MCF 10A (cell line): Measurements from ENCODE around the gene SPEF2. TPM values are rescaled to one million over a fixed set of nuclear protein-coding genes. Genes with fewer than 3 reads are reported as not detected.

ENCODE experiments used
- BruUV-seq: library from RNA; stranded (reverse); fragments of 400-500 nt; replicated peaks from 2 replicates; lab custom pipeline; 2021; lab: Mats Ljungman, UMichigan
- CTCF ChIA-PET: fragments of 300-600 bp; sonication (Branson Sonifier 250); formaldehyde crosslinking; extraction: SDS; loops from one replicate; lab custom pipeline; 2021; ENCODE audit warnings: antibody characterized with exemption, inconsistent platforms; lab: Yijun Ruan, JAX
- POLR2A ChIA-PET: fragments of 300-600, 350-650 bp; sonication (Branson Sonifier 250); formaldehyde crosslinking; extraction: SDS; loops from one replicate; lab custom pipeline; 2020; ENCODE audit warnings: antibody characterized with exemption, inconsistent platforms; lab: Yijun Ruan, JAX
- DNase-seq: peaks from one replicate; pipeline ENCODE4 v3.0.0-alpha.2; 2018; ENCODE audit not compliant: unreplicated experiment
- H3K27ac Mint-ChIP-seq: one replicate; pipeline ENCODE4 v1.8.0; 2022; ENCODE audit warnings: mild to moderate bottlenecking, low read depth, mixed read lengths; ENCODE audit not compliant: unreplicated experiment
- H3K27me3 Mint-ChIP-seq: one replicate; pipeline ENCODE4 v1.8.0; 2022; ENCODE audit warnings: mixed read lengths; ENCODE audit not compliant: insufficient read depth, unreplicated experiment
- H3K36me3 Mint-ChIP-seq: one replicate; pipeline ENCODE4 v1.8.0; 2022; ENCODE audit warnings: mild to moderate bottlenecking, moderate library complexity, mixed read lengths; ENCODE audit not compliant: insufficient read depth, unreplicated experiment
- H3K4me1 Mint-ChIP-seq: one replicate; pipeline ENCODE4 v1.8.0; 2022; ENCODE audit warnings: mixed read lengths; ENCODE audit not compliant: insufficient read depth, unreplicated experiment
- H3K4me3 Mint-ChIP-seq: one replicate; pipeline ENCODE4 v1.8.0; 2022; ENCODE audit warnings: mild to moderate bottlenecking, moderate library complexity, mixed read lengths; ENCODE audit not compliant: unreplicated experiment
- H3K9me3 Mint-ChIP-seq: one replicate; pipeline ENCODE4 v1.8.0; 2022; ENCODE audit warnings: mixed read lengths; ENCODE audit not compliant: unreplicated experiment
- intact Hi-C: fragments of 100-400 bp; cut with micrococcal nuclease; formaldehyde crosslinking; loops from 2 replicates; pipeline ENCODE4 v1.14.1; 2022
- total RNA-seq: library from RNA; stranded (reverse); gene quantifications from 2 replicates; pipeline ENCODE4 v1.2.3, GENCODE V29; 2022
- TF ChIP-seq, protein P1 (sequence below): fragments of 200-600 bp; IDR thresholded peaks from one replicate; pipeline ENCODE4 v1.8.0; 2022; ENCODE audit warnings: antibody characterized with exemption, mild to moderate bottlenecking; ENCODE audit not compliant: unreplicated experiment

Gene SPEF2
- total RNA-seq, 1 experiment from 2014 or later: 5.3 TPM

DNA sequence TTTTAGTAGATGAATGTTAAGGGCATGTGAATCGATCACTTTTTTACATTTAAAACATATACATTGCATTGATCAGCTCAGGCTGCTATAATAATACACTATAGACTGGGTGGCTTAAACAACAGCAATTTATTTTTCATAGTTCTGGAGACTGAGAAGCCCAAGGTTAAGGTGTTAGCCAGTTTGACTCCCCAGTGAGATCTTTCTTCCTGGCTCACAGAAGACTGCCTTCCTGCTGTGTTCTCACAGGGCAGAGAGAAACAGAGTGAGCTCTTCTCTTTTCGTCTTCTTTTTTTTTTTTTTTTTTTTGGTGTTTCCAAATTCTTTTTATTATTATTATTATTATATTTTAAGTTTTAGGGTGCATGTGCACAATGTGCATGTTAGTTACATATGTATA lies 56.4 kb downstream of the SPEF2 start:
- intact Hi-C loops: no loop called here
- Mint-ChIP-seq H3K4me3 (no peak overlapping the region), H3K27ac (no peak overlapping the region), H3K4me1 (no peaks in the 10 kb centered on the region), H3K36me3 (no peaks in the 10 kb centered on the region), H3K9me3 (no peaks in the 10 kb centered on the region), H3K27me3 (no peaks in the 10 kb centered on the region)
- POLR2A ChIA-PET: no interaction called here
- no peak for DNase-seq
- TF ChIP-seq, protein P1, sequence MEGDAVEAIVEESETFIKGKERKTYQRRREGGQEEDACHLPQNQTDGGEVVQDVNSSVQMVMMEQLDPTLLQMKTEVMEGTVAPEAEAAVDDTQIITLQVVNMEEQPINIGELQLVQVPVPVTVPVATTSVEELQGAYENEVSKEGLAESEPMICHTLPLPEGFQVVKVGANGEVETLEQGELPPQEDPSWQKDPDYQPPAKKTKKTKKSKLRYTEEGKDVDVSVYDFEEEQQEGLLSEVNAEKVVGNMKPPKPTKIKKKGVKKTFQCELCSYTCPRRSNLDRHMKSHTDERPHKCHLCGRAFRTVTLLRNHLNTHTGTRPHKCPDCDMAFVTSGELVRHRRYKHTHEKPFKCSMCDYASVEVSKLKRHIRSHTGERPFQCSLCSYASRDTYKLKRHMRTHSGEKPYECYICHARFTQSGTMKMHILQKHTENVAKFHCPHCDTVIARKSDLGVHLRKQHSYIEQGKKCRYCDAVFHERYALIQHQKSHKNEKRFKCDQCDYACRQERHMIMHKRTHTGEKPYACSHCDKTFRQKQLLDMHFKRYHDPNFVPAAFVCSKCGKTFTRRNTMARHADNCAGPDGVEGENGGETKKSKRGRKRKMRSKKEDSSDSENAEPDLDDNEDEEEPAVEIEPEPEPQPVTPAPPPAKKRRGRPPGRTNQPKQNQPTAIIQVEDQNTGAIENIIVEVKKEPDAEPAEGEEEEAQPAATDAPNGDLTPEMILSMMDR: no peak
- no TSS peak for BruUV-seq
- CTCF ChIA-PET: interaction anchor here (0.6 kb wide), 1 partner anchor 61 kb away, joined by 3 read pairs; no protein-coding TSS in a partner anchor

DNA sequence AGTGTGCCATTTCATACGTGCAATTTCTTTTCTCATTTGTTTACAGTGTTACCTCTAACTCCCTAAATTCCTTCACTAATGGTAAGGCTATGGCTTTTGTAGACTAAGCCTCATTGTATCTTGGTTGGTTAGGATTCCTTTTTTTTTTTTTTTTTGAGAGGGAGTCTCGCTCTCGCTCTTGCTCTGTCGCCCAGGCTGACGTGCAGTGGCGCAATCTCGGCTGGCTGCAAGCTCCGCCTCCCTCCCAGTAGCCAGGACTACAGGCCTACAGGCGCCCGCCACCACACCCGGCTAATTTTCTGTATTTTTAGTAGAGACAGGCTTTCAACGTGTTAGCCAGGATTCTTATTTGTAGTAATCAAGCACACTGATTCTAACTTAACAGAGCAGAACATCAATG lies 57.7 kb downstream of the SPEF2 start:
- ChIA-PET POLR2A (no interaction called here), CTCF (interaction anchor here (1.0 kb wide), 1 partner anchor 251 kb away, joined by 3 read pairs; no protein-coding TSS in a partner anchor)
- TF ChIP-seq, protein P1: no peak
- Mint-ChIP-seq H3K27me3 (no peaks in the 10 kb centered on the region), H3K4me3 (no peak overlapping the region), H3K27ac (no peak overlapping the region), H3K36me3 (no peaks in the 10 kb centered on the region), H3K9me3 (no peaks in the 10 kb centered on the region), H3K4me1 (no peaks in the 10 kb centered on the region)
- DNase-seq: no peak
- intact Hi-C loops: no loop called here
- BruUV-seq: no TSS peak

DNA sequence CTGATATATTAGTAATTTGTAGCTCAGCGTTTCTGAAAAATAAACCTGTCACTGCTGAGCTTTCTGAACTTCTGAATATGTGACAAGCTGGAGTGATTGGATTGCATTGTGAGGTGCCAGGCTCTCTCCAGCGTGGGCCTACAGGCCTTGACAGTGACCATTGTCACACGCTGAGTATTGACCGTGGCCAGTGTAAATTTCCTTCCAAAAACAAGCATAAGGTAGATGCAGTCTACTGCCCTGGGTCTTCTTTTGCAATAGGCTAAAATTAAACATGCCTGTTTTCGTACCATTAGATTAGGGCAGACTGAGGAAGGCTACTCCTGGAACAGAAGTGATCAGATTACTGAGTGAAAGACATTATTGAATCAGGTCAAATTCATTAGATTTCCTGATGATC lies 60.2 kb downstream of the SPEF2 start:
- intact Hi-C loops: no loop called here
- Mint-ChIP-seq H3K4me1 (no peaks in the 10 kb centered on the region), H3K36me3 (no peaks in the 10 kb centered on the region), H3K27ac (no peak overlapping the region), H3K27me3 (no peaks in the 10 kb centered on the region), H3K4me3 (no peak overlapping the region), H3K9me3 (no peaks in the 10 kb centered on the region)
- ChIA-PET CTCF (interaction anchor here (0.6 kb wide), 1 partner anchor 145 kb away, joined by 3 read pairs; no protein-coding TSS in a partner anchor), POLR2A (no interaction called here)
- DNase-seq: no peak
- TF ChIP-seq, protein P1: no peak
- no TSS peak for BruUV-seq

DNA sequence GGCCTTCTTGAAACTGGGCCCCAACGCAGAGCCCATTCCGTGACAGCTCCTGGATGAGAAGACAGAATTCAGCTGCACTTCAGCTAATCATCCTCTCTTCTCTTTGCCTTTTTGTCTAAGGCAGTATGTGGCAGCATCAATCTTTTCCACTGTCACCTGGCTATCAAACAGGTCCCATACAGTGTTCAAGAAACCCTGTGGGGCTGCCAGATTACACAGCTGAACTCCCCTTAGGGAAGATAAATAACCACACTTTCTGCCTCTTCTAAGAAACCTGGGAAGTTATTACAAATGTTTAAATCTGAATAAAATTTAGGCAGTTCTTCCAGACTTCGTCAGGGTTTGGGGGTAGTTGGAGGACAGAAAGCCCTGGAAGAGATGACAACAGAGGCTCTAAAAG lies 61.0 kb downstream of the SPEF2 start:
- Mint-ChIP-seq H3K27me3 (no peaks in the 10 kb centered on the region), H3K27ac (no peak overlapping the region), H3K36me3 (no peaks in the 10 kb centered on the region), H3K4me1 (no peaks in the 10 kb centered on the region), H3K9me3 (no peaks in the 10 kb centered on the region), H3K4me3 (no peak overlapping the region)
- intact Hi-C loops: no loop called here
- TF ChIP-seq, protein P1: no peak
- no peak for DNase-seq
- no TSS peak for BruUV-seq
- ChIA-PET CTCF (no interaction called here), POLR2A (no interaction called here)
